Keratinocyte (primary cell): Measurements from ENCODE around the gene MED8. TPM values are rescaled to one million over a fixed set of nuclear protein-coding genes. Genes with fewer than 3 reads are reported as not detected.

ENCODE experiments used
- DNase-seq: peaks from one replicate; pipeline ENCODE4 v3.0.0-alpha.2; 2011; ENCODE audit warnings: low read depth, missing footprints, low spot score
- FAIRE-seq: peaks from 2 replicates; lab custom pipeline; 2011; peaks lifted over from hg19 to GRCh38; lab: Jason Lieb, UNC
- H2AFZ ChIP-seq: 2 replicates; pipeline ENCODE4 v1.6.0; 2012; ENCODE audit warnings: low read length, control low read depth, inconsistent platforms; ENCODE audit not compliant: control insufficient read depth
- H3K27ac ChIP-seq: 2 replicates; pipeline ENCODE4 v1.5.1; 2011; ENCODE audit warnings: low read length; ENCODE audit not compliant: control insufficient read depth, insufficient read depth
- H3K27me3 ChIP-seq: 3 replicates; pipeline ENCODE4 v1.6.0; 2011; ENCODE audit warnings: low read length; ENCODE audit not compliant: control insufficient read depth, insufficient read depth; ENCODE audit errors: extremely low read depth
- H3K36me3 ChIP-seq, 2 experiments: 2 replicates in 1 of 2; 3 replicates in 1 of 2; pipeline ENCODE4 v1.5.1; 2011; ENCODE audit warnings: low read length in 2 of 2, mild to moderate bottlenecking in 1 of 2; ENCODE audit not compliant: control insufficient read depth in 2 of 2, insufficient read depth in 2 of 2; ENCODE audit errors: extremely low read depth in 1 of 2
- H3K4me1 ChIP-seq: 3 replicates; pipeline ENCODE4 v1.5.1; 2011; ENCODE audit warnings: low read length; ENCODE audit not compliant: control insufficient read depth, insufficient read depth; ENCODE audit errors: extremely low read depth
- H3K4me2 ChIP-seq: 3 replicates; pipeline ENCODE4 v1.6.0; 2011; ENCODE audit warnings: low read depth, low read length; ENCODE audit not compliant: control insufficient read depth, insufficient read depth; ENCODE audit errors: extremely low read depth
- H3K4me3 ChIP-seq, 3 experiments: fragments of 200-600 bp in 1 of 3; sonication (generic) in 1 of 3; 2 replicates in 2 of 3; 3 replicates in 1 of 3; pipeline ENCODE4 v1.5.1; 2011 to 2016; ENCODE audit warnings: low read length in 3 of 3, mild to moderate bottlenecking in 3 of 3, control low read depth in 2 of 3, inconsistent platforms in 1 of 3, low read depth in 1 of 3, mixed read lengths in 1 of 3, mixed run types in 1 of 3, moderate library complexity in 1 of 3; ENCODE audit not compliant: control insufficient read depth in 2 of 3, insufficient read depth in 2 of 3; ENCODE audit errors: extremely low read depth in 1 of 3
- H3K79me2 ChIP-seq: 2 replicates; pipeline ENCODE4 v1.6.0; 2012; ENCODE audit warnings: low read length; ENCODE audit not compliant: control insufficient read depth, insufficient read depth
- H3K9ac ChIP-seq: 3 replicates; pipeline ENCODE4 v1.6.0; 2011; ENCODE audit warnings: low read length; ENCODE audit not compliant: control insufficient read depth, insufficient read depth; ENCODE audit errors: extremely low read depth
- H3K9me1 ChIP-seq: 3 replicates; pipeline ENCODE4 v1.6.0; 2011; ENCODE audit warnings: low read length; ENCODE audit not compliant: control insufficient read depth, insufficient read depth; ENCODE audit errors: extremely low read depth
- H3K9me3 ChIP-seq: 2 replicates; pipeline ENCODE4 v1.5.1; 2012; ENCODE audit warnings: low read depth, low read length; ENCODE audit not compliant: control insufficient read depth
- H4K20me1 ChIP-seq: 3 replicates; pipeline ENCODE4 v1.6.0; 2011; ENCODE audit warnings: low read length; ENCODE audit not compliant: control insufficient read depth, insufficient read depth; ENCODE audit errors: extremely low read depth
- EZH2 ChIP-seq: IDR thresholded peaks from one replicate; pipeline ENCODE4 v1.6.1; 2012; ENCODE audit warnings: inconsistent platforms, mild to moderate bottlenecking, low read length, moderate library complexity
- dilution Hi-C: fragments of 300-500 bp; cut with MboI; formaldehyde crosslinking; loops from one replicate; pipeline ENCODE4 v1.7.0; 2020; ENCODE audit warnings: low sequenced_read_pairs; ENCODE audit not compliant: extremely low pct_ligation_motif_present
- polyA plus RNA-seq, 5 experiments: library from polyadenylated mRNA; depleted of rRNA in 3 of 5; stranded (reverse) in 3 of 5; stranded (forward) in 1 of 5; unstranded in 1 of 5; fragments of >200 nt; gene quantifications; 1 replicate in 1 of 5; 2 replicates in 3 of 5; 3 replicates in 1 of 5; pipeline versions ENCODE4 v1.2.1 to v1.2.3, GENCODE V29; 2011 to 2012; ENCODE audit warnings: missing spikeins in 2 of 5, low read depth in 1 of 5, low replicate concordance in 1 of 5
- TF ChIP-seq, protein P1 (sequence below), 3 experiments: IDR thresholded peaks in 1 of 3; conservative IDR thresholded peaks in 1 of 3; optimal IDR thresholded peaks in 1 of 3; 2 replicates in 2 of 3; 3 replicates in 1 of 3; pipeline versions ENCODE3 to v1.5.1; 2011; ENCODE audit warnings: low read length in 3 of 3, mild to moderate bottlenecking in 3 of 3, moderate library complexity in 2 of 3, control low read depth in 1 of 3, inconsistent platforms in 1 of 3; ENCODE audit not compliant: insufficient read depth in 2 of 3; ENCODE audit errors: extremely low read depth in 1 of 3

The MED8 gene
- polyA plus RNA-seq, 1 donor (not counting 4 experiments of a cell fraction or from before 2014, with no cell fraction given) = 14.3 TPM

DNA sequence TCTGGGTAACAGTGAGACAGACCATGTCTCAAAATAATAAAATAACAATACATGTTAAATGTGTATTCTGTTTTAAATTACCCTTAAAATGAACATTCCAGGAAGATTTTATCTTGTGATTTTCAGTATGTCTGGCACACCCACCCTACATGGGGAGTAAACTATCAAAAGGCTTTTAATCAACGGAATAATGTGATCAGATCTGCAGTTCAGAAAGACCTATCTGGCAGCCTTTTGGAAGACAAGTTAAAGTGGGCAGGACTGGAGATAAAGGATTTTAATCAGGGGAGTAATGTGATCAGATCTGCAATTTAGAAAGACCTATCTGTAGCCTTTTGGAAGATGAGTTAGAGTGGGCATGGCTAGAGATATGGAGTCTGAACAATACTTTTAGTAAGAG, 10.1 kb downstream of the MED8 start:
- FAIRE-seq = no peak

DNA sequence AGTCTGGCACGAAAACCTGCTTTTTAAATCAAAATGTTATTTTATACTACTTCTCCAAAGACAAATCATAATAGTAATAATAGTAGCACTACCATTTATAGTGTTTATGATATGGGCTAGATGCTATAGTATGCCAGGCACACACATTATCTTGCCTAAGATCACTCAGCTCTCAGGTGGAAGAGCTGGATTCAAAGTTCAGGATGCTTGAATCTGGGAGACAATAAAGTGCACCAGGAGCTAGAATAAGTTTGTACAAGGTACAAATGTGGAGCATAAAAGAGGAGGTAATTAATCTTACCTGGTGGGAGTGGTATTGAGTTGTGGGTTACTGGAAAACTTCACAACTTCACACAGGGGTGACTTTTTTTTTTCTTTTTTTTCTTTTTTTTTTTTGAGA, 11.8 kb downstream of the MED8 start:
- Histone ChIP-seq H3K27me3 (no peaks in the 10 kb centered on the region), H3K4me3 (no peak overlapping the region), H3K79me2 (no peaks in the 10 kb centered on the region), H3K4me1 (peaks cover 21% of the 10 kb centered on the region), H3K4me2 (no peak overlapping the region), H3K9ac (no peak overlapping the region), H3K9me1 (no peaks in the 10 kb centered on the region), H4K20me1 (no peaks in the 10 kb centered on the region), H2AFZ (no peak overlapping the region), H3K9me3 (no peaks in the 10 kb centered on the region), H3K27ac (no peak overlapping the region), H3K36me3 (peaks cover 10 to 13% of the 10 kb centered on the region in 2 experiments)
- DNase-seq (no peak), FAIRE-seq (no peak)
- dilution Hi-C loops = no loop called here
- TF ChIP-seq, protein P1, sequence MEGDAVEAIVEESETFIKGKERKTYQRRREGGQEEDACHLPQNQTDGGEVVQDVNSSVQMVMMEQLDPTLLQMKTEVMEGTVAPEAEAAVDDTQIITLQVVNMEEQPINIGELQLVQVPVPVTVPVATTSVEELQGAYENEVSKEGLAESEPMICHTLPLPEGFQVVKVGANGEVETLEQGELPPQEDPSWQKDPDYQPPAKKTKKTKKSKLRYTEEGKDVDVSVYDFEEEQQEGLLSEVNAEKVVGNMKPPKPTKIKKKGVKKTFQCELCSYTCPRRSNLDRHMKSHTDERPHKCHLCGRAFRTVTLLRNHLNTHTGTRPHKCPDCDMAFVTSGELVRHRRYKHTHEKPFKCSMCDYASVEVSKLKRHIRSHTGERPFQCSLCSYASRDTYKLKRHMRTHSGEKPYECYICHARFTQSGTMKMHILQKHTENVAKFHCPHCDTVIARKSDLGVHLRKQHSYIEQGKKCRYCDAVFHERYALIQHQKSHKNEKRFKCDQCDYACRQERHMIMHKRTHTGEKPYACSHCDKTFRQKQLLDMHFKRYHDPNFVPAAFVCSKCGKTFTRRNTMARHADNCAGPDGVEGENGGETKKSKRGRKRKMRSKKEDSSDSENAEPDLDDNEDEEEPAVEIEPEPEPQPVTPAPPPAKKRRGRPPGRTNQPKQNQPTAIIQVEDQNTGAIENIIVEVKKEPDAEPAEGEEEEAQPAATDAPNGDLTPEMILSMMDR (optimal IDR thresholded peaks at IDR 0.05 in 1 of 3, IDR thresholded peaks at IDR 0.05 in 1 of 3, conservative IDR thresholded peaks at IDR 0.05 in 1 of 3; ENCODE audit: extremely low read depth in 1 of 3, insufficient read depth in 2 of 3, low read length in 3 of 3) = no peak
- no peak for TF ChIP-seq EZH2

More for the DNA sequence above, 10.1 kb downstream of the MED8 start:
- peaks cover 22 to 24% of the 10 kb centered on the region in 2 experiments for H3K36me3 ChIP-seq
- no peak overlapping the region for H3K4me3 ChIP-seq
- no peaks in the 10 kb centered on the region for H4K20me1 ChIP-seq
- H3K9me3 ChIP-seq = no peaks in the 10 kb centered on the region
- peaks cover 7% of the 10 kb centered on the region for H3K4me1 ChIP-seq
- no peak overlapping the region for H2AFZ ChIP-seq
- H3K4me2 ChIP-seq = no peak overlapping the region
- dilution Hi-C loops = no loop called here
- no peak overlapping the region for H3K27ac ChIP-seq
- no peak overlapping the region for H3K9ac ChIP-seq
- no peaks in the 10 kb centered on the region for H3K79me2 ChIP-seq
- no peak for DNase-seq
- no peaks in the 10 kb centered on the region for H3K9me1 ChIP-seq
- TF ChIP-seq, protein P1 (optimal IDR thresholded peaks at IDR 0.05 in 1 of 3, IDR thresholded peaks at IDR 0.05 in 1 of 3, conservative IDR thresholded peaks at IDR 0.05 in 1 of 3; ENCODE audit: extremely low read depth in 1 of 3, insufficient read depth in 2 of 3, low read length in 3 of 3) = no peak
- TF ChIP-seq EZH2 = no peak
- no peaks in the 10 kb centered on the region for H3K27me3 ChIP-seq
